Measurements from ENCODE around the gene PRLR. TPM values are rescaled to one million over a fixed set of nuclear protein-coding genes. Genes with fewer than 3 reads are reported as not detected.

Gene PRLR
- total RNA-seq: 0.05 and 1.1 TPM in 2 replicates

DNA sequence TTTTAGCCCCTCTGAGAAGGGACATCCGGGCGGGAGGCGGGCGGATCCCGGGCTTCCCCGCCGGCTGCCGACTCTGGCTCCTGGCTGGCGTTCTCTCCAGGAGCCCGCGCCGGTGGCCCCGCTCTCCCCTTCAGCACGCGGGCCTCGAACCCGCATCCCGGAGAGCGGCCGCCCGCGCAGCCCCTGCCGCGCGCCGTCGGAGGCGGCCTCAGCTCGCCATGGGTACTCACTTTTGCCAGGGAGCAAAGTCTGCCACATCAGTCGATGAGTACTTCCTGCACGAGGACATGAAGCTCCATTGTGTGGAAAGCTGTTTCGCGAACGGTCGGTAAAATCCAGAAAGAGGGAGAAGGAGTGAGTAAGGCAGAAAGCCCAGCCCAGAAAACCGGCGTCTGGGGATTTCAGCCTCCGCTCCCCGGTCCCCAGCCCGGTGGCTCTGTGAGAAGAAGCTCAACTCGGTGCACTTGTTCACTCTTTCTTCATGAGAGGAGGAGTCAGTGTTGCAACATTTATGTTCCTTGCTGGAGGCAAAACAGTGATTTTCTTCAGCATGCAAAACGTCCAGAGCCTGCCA lies at the start of gene PRLR:
TSS of gene PRLR (minus strand) at position 450 of the 574 bp plus-strand sequence. CDS start 140,867 bp downstream, outside the sequence.

DNA sequence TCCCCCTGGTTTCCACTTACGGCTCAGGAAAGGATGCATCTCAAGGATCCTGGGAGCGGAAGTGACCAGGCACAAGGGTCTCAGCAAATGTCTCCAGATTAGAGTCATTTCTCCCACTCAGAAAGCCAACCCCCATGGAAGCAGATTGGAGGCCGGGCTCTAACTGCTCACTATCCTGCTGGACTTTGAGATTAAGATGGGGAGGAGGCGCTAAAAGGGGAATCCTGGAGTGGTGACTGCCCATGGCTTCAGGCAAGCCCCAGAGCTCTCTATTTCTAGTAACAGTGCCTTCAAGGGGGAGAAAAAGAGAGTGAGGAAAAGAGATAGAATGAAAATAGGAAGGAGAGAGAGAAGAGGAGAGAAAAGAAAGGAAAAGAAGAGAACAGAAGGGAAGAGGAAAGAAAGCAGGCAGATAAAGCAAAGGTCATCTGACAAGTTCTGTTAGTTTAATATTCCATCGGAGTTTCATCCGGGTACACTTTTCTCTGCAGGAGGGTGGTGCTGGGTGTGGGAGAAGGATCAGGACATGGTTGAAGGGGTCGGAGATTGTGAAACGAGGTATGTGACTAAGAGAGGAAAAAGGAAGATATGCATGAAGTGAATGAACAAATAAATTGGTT lies 182.4 kb downstream of the PRLR start, which contains the start of gene AGXT2:
TSS of gene AGXT2 (minus strand) at position 165 of the 620 bp plus-strand sequence. CDS start at position 108, 57 bp downstream.

Other genes with a start within 250 kb of the PRLR start
- gene AGXT2, start 182.5 kb downstream of the PRLR start, total RNA-seq: not detected in 2 replicates